Daoy (cell line): ENCODE results near the gene AATK. TPM values are rescaled to one million over a fixed set of nuclear protein-coding genes. Genes with fewer than 3 reads are reported as not detected.

Experiments
- DNase-seq: peaks from one replicate; pipeline ENCODE4 v3.0.0-alpha.2; 2015; ENCODE audit warnings: low read depth
- total RNA-seq: library from RNA; depleted of rRNA; stranded (reverse); fragments of >200 nt; shearing (Covaris generic); gene quantifications from 2 replicates; pipeline ENCODE4 v1.2.3, GENCODE V29; 2014

AATK gene
- total RNA-seq, 1 experiment from 2014 or later = 0.17 TPM

DNA sequence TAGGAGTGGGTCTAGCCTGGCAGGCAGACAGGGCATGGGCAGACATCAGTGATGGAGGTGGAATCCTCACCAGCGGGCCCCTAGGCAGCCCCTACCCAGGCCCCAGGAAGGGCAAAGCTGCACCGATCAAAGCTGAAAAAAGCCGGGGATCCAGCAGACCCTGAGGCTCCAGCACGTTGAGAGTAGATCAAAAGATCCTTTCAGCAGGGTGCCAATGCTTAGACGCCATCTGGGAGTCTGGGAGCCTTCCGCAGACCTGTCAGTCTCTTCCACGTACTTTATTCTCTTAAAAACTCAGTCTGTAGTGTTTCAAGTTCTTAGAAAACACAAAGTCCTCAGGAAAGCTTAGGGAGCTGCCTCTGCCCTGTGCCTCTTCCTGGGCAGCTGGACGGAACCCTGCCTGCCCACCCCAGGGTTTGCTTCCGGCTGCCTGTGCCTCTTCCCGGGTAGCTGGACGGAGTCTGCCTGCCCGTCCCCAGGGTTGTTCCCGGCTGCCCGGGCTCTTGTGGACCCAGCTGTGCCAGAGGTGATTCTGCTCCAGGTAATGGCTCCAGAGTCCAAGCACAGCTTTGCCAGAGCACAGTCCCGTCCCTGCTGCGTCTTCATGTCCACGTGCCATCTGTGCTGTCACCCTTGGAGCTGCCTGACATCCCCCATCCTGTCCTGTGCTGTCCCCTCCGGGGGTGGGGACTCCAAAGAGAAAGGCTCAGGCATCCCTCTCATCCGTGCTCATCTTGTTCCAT lies 51.5 kb downstream of the AATK start:
- no peak for DNase-seq

DNA sequence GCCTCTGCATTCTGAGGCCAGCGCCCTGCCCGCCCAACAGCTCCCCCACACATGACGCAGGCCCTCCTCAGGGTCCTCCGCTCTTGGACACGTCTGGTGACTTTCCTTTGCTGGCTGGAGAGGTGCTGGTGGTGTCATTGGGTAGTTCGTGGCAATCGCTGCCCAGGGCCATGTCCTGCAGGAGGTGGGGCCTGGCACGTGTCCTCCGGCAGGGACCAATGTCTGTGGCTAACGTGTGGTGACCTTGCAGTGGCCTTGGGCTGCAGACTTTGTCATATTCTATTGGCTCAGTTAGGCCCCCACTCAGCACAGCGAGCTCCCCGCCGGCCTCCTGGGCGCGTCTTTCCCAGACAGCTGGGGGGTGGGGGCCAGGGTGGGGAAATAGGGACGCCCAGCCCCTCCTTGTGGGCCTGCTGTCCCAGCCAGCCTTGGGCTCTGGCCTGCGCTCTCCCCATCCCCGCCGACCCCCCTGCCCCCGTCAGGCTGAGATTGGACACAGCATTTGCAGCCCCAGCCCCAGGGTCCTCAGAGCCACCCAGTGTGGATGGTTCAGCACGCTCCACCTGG lies 52.8 kb downstream of the AATK start:
- no peak for DNase-seq

DNA sequence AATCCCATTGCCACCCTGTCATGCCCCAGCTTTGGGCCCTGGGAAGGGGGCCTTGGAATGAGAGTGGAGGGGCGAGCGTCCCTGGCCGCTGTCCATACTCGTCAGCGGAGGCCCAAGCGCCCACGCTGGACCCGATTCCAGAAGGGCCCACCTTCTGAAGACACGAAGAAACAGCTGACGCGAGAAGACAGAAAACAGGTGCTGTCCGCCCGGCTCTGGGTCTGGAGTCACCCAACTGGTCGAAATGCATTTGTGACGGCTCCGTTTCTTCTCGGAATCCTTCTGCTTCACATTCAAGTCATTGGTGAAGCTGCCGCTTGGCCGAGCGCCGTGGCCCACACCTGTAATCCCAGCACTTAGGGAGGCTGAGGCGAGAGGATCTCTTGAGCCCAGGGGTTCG lies 53.6 kb downstream of the AATK start:
- DNase-seq = no peak

DNA sequence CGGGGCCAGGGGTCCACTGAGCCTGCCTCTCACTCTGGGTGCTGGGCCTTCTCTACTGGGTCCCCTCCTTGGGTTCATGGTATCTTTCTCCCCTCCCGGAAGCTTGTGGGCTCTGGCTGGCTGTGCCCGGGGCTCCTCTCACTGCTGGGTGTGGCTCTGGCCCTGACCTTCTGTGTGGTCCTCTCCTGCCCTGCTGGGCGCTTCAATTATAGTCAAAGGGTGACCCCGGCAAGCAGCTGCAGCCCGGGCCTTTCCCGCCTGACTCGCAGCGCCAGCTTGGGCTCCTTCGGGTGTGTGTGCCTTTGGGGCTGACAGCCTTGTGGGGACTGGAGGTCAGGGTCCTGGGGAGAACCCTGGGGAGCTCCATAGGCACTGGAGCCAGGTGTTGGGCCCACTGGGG lies 55.0 kb downstream of the AATK start:
- DNase-seq = no peak

DNA sequence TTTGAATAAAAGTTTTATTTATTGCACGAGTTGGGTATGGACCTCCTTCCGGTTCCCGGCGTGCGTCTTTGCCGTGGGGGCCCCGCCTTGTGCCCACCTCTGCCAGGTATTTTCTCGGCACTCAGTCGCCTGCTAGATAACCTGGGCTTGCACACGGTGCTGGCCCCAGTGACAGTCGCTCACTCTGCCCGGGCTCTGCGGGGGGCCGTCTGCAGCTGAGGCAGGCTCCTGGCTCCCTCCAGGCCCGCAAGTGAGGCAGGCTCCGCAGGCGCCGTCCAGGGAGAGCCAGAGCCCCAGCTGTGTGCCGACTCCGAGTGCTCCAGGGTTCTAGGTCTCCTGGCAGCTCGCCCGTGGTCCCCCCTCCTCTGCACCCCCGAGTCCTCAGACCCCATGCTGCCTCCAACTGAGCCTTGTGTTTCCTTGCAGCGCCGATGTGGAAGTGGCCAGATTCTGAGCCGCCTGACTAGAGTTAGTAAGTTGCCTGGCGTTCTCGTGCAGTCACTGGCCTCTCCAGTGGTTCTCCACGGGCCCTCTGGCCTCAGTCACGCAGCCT lies 55.5 kb downstream of the AATK start:
- DNase-seq = no peak

DNA sequence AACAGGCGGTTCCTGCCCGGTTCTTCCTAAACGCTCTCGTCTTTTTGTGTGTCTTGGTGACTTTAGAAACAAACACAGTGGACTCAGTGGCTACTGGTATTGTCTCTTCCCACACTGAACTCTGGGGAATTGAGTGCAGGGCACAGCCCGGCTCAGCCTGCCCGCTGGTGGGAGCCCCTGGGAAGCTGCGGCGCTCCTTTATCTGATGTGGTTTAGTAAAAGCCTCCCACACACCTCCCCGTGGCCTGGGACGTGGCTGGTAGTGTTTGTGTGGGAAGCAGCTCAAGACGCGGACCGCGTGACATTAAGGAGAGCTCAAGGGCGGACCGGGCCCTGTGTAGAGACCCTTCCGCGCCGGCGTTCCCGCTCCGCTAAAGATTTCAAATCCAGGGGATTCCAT lies 56.1 kb downstream of the AATK start:
- no peak for DNase-seq

DNA sequence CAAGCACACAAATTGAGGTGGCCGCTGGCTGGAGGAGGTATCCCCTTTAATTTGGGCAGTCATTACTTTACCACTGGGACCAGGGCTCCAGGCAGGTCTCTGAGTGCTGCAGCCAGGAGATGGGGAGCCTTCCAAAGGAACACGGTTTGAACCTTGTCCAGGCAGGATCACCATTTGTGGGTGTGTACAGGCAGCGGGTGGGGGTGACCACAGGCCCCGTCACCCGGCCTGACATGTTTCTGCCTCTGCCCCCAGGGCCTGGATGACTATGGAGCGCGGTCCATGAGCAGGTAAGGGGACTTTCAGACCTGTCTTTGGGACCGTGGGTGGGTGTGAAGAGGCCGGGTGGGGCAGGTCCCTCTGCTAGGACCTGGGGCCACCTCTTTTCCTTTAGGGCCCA lies 57.8 kb downstream of the AATK start:
- no peak for DNase-seq

DNA sequence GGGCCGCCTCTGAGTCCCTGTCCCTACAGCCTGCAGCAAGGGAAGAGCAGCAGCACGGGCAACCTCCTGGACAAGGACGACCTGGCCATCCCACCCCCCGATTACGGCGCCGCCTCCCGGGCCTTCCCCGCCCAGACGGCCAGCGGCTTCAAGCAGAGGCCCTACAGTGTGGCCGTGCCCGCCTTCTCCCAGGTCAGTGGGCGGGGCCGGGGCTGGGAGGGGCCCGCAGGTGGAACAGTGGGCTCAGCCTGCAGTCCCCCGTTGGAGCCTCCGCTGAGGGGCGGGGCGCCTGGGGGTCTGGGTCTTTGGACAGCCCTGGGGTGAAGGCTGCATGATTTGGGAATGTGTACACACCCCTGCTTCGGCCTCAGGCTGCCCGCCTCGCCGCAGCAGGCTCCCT lies 59.3 kb downstream of the AATK start:
- no peak for DNase-seq

DNA sequence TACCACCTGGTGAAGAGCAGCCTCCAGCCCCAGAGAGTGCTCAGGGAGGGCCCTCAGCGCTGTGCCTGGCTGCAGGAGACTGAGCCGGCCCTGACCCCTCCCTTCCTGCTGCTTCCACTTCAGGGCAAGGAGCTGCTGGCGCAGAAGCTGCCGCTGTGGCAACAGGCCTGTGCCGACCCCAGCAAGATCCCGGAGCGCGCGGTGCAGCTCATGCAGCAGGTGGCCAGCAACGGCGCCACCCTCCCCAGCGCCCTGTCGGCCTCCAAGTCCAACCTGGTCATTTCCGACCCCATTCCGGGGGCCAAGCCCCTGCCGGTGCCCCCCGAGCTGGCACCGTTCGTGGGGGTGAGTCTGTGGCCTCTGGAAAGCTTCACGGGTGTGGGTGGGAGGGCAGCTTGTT lies 62.6 kb downstream of the AATK start:
- no peak for DNase-seq

DNA sequence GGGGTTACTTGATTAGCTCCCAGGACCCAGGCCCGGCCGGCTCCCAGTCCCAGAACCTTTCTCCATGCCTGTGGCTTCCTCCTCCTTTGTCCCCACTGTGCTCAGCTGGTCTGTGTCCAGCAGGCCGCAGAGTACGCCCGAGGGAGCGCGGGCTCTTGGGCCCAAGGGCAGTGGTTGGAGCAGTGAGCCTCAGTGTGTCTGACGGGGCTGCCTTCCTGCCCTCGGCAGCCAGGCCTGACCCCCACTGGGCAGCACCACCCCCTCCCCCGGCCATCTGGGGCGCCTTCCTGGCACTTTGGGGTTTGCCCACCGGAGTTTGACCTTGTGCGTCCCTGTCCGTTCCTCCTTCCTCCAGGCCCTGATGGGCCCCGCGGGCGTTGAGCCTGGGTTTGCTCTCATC lies 63.2 kb downstream of the AATK start:
- DNase-seq = no peak

DNA sequence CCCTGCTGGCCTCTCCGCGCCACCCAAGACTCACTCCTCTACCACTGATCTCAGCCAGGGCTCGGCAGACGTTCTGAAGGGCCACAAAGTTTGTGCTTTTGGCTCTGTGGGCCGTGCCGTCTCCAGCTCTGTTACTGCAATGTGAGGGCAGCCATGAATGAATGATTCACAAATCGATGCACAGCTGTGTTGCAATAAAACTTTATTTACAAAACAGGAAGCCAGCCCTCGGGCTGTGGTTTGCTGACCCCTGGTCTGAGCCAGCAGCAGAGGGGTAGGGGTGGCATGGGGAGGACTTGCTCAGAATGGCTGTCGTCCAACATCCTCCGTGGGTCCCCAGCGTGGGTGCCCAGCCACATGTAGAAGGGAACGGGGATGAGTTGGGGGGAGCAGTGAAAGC lies 63.7 kb downstream of the AATK start:
- no peak for DNase-seq

DNA sequence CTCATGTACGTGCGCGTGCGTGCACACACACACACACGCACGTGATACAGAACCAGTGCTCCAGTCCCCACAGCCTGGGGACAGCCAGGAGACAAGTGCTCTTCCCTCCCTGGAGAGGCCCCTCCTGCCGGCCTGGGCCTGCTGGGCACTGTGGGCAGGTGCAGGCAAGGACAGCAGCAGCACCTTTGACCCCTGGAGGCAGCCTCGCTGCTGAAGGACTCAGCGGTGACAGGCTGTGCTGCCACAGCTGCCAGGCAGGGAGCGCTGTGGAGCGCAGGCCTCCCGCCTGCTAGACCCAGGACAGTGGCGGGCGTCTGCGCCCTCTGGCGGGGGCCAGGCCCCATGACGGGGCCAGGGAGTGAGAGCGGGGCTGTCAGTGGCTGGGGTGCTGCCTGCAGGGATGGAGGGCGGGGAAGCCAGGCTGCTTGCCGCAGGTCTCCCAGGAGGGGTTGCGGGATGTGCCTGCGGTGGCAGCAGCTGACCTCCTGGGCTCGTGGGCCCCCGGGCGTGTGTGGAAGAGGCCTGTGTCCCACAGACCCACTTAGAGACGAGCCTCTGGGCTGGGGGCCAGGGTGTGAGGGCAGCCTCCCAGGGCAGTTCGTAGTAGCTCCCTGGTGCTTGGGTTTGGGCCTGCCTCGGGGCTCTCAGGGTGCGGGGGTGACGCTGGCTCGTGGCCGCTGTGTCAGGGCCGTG lies 64.3 kb downstream of the AATK start:
- DNase-seq = peak; percentile 86

DNA sequence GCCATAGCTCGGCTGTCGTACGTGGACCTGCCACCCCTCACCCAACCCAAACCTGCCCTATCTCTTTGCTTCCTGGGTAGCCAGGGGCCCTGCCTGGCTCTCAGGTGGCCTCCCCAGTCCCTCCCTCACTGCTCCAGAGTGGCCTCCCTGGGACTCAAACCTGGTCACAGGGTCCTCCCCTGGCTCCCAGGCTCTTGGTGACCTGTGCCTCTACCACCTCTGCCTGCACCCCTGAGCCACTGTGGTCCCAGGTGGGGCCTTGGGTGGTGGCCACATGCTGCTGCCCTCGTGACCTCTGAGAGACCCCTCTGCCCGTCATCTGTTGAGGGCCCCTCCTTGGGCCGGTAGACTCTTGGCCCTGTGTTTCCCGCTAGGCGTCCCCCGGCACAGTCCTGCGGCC lies 65.4 kb downstream of the AATK start:
- DNase-seq = no peak

DNA sequence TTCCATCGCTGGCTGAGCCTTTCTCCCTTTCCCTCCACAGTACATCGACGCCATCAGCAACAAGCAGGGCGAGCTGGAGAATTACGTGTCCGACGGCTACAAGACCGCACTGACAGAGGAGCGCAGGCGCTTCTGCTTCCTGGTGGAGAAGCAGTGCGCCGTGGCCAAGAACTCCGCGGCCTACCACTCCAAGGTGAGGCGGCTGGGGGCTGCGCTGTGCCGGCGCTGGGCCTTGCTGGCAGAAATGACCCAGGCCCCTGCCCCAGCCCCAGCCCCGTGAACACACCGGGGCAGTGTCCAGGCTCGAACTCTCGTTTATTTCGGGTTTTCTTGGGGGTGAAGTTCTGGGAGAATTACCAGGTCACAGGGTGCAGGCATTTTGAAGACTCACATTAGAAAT lies 66.1 kb downstream of the AATK start:
- DNase-seq = no peak

DNA sequence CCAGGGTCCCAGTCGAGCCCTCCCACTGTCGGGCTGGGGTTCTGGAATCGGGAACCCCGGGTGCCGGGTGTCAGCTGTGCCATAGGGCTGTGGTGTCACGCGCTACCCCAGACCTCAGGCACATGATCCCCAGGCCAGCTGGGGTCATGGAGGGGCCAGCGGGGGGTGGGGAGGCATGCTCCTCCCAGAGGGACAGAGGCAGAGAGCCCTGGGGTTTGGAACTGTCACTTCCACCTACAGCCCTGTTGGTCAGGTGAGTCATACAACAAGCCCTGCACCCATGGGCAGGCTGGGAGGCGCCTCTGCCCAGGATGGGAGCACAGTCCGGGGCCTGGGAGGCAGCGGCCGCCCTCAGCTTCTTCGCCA lies 68.1 kb downstream of the AATK start:
- peak; percentile 87 for DNase-seq

DNA sequence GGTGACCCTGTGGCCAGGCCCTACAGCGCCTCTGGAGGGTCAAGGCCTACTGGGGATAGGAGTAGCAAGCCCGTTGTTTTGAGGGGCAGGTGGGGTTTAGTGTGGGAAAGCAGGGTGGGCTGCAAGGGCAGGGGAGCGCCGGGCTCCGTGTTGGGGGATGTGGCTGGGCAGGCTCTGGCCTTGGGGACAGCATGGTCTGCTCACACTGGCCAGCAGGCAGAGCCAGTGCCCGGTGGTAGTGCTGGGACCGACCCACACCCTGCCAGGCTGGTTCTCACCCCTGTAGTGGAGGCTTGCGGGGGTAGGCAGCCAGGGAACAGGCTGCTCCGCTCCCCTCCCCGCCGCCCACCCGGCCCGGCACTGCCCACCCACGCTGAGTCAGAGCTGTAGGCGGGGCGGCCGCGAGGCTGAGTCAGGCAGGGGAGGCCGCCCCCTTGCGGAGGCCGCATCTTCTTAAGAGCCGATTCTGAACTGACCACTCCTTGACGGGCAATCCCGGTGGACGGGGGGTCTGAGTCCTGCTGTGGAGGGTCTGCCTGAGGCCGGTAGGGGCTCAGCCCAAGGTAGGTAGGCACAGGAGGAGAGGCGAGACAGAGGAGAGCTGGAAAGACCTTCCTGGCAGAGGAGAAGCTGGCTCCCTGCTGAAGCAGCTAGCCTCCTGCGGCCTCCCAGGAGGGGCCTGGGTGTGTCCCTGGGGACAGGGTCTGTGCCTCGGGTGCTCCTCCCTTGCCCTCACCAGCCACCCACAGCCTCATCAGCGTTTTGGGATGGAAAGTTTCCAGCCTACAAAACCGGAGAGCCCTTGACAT lies 68.7 kb downstream of the AATK start:
- DNase-seq = peak; percentile 93

DNA sequence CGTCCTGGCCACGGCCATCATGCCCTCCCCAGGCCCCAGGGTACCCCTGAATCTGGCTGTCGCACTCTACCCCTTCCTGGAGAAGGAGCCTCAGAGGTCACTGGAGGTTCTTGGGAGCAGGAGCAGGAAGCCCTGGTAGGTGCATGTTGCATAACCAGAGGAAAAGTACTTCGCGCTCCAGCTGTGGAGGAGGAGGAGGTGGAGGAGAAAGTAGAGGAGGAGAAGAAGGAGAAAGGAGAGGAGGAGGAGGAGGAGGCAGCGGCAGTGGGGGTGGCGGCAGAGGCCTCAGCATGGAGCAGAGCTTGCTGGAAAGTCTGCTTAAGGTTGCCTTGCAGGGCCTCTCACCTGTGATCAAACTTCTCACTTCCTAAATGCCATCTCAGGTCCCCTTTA lies 69.3 kb downstream of the AATK start:
- no peak for DNase-seq

DNA sequence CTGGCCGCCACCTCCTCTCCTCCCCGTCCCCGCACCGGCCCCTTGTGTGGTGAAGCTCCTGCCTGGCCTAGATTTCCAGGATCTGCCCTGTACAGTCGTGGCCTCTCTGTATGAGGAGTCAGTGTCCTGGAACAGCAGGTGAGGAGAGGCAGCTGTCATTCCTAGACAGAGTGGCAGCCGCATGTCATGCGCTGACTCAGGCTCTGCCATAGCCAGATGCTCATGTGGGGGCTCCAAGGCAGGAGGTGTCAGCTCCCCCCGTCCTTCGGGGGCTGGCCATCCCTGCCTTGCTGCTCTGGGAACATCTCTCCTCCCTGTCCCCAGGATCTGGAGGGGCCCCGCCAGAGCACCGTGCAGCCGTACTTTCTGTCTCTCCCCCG lies 70.6 kb downstream of the AATK start:
- no peak for DNase-seq

DNA sequence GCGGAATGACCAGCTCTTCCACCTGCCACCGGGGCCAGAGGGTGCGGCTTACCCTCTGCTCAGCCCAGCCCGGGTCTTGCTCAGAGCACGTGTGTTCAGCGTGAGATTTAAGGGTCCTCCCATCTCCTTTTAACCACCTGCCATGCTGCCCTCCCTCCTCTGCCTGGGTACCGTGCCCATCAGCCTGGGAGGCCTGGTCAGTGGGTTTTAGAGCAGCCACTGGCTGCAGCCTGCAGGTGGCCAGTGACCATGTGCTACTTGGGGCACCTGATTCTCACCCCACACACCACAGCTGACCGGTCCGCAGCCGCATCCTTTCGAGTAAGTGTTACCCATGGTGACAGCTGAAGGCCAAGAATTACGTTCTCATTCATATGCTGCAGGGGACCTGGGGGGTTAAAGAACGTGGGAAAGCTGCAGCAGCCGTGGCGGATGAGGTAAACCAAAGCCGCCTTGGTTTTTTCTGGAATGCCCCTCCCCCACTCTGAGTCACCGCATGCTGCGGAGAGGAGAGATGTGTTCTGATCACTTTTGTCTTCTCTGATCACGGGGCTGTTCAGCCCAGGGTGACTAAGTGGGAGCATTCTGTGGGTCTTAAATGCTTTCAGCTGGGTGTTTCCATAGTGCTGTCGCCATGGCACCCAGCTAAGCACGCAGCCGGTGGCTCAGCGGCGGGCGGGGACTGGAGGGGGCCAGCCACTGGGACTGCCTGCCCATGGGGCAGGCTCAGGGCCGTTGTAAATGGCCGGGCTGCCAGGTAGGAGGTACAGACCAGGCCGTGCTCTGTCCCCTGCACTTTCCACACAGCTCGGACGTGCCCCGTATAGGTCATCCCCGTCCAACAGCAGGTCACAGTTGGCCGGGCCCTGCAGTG lies 71.3 kb downstream of the AATK start:
- peak; percentile 99 for DNase-seq

DNA sequence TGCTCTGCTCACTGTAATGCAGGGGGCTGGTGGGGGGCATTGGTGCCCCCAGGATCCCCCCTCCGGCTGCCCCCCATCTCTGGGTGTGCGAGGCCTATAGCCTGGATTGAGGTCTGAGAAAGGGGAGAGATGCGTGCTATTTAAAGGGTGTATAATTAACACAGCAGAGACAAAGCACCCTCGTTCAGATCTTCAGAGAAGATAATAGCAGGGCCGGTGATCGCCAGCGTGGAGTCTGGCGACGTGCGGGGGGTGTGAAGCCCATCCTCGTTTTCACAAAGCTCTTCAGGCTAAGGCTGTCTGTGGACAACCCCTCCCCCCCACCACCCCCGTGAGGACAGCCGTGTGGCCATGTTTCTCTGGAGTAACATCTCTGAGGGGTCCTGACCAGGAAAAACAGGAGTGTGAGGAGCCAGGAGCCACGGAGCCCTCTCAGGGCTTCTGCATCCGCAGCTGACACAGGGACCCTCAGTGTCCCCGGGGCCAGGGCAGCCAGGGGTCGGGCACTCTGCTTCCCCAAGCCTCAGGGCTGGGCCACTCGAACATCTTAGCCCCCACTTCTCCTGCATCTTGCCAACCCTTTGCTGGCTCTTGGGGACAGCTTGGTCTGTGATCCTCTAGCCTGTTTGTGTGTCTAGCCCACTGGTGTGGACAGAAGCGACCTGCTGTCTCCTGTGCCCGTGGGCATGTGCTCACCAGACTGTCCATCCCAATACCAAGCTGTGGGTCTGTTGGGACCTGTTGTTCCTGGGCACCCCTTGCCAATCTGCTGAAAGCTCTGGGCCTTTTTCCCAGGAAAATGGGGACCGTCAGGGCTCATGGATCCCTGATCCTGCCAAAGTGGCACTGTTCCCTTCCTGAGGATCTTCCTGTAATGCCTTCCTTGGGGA lies 72.2 kb downstream of the AATK start:
- no peak for DNase-seq
